Neural progenitor cell (in vitro differentiated cells): Measurements from ENCODE around the gene KRTAP12-1.
"Not testable (repeated sequence)": the region's sequence is repeated elsewhere in the genome, so short reads cannot be mapped to it uniquely, and the experiment has no call there.

Experiments used
- CTCF ChIP-seq: fragments of 200-600 bp; sonication (generic); IDR thresholded peaks from 2 replicates; pipeline ENCODE4 v1.5.1; 2017; ENCODE audit warnings: antibody characterized with exemption, mild to moderate bottlenecking
- EZH2 ChIP-seq: fragments of 200-600 bp; sonication (generic); IDR thresholded peaks from 2 replicates; pipeline ENCODE4 v1.6.1; 2017; ENCODE audit warnings: antibody characterized with exemption, mild to moderate bottlenecking, moderate library complexity
- EZH2phosphoT487 ChIP-seq: fragments of 200-600 bp; sonication (generic); IDR thresholded peaks from 2 replicates; pipeline ENCODE4 v1.6.1; 2017; ENCODE audit warnings: antibody characterized with exemption

- TF ChIP-seq CTCF, EZH2, EZH2phosphoT487: not testable (repeated sequence)
These were observed 35.4 kb downstream of the KRTAP12-1 start, which contains the start of gene KRTAP10-11 for GRCh38 chr21:44646366-44647221.
